ENCODE data around the gene GDI2.

The GDI2 gene

GRCh38 chr10:5748394-5748803, 64.8 kb downstream of the GDI2 start:
- Mint-ChIP-seq H3K36me3 (peaks cover 88% of the 10 kb centered on the region), H3K4me1 (peaks cover 14% of the 10 kb centered on the region), H3K27ac (no peak overlapping the region), H3K4me3 (no peak overlapping the region), H3K9me3 (no peaks in the 10 kb centered on the region)
- no peak for DNase-seq (ENCODE audit: low spot score in 2 of 2)
- ATAC-seq: no peak

DNA sequence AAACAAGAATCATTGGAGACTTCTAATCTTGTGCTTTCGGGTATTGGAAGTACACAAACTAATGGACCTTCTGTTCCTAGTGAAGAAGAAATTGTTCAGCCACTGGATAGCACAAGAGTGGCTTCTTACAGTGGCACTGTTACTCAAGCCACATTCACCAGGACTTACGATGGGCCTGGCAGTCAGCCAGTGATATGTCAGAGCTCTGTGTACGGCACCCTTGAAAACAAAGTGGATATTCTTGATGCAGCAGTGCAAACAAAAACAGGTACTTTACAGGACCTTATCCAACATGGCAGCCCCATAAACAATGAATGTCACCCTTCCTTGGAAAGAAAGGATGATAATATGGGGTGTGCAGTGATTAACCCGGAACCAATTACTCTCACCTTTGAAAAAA, 67.0 kb downstream of the GDI2 start:
- Mint-ChIP-seq H3K4me1 (peaks cover 8% of the 10 kb centered on the region), H3K36me3 (peaks cover 100% of the 10 kb centered on the region), H3K27ac (peak overlapping the region; percentile 60), H3K9me3 (no peaks in the 10 kb centered on the region), H3K4me3 (no peak overlapping the region)
- ATAC-seq (no peak), DNase-seq (ENCODE audit: low spot score in 2 of 2) (no peak)

GRCh38 chr10:5744849-5745248, 68.4 kb downstream of the GDI2 start:
- Mint-ChIP-seq H3K36me3 (peaks cover 100% of the 10 kb centered on the region), H3K27ac (peak overlapping the region; percentile 24)
- ATAC-seq: no peak

GRCh38 chr10:5743736-5744135, 69.5 kb downstream of the GDI2 start:
- Mint-ChIP-seq H3K36me3 (peaks cover 100% of the 10 kb centered on the region), H3K27ac (no peak overlapping the region), H3K4me1 (peaks cover 8% of the 10 kb centered on the region), H3K4me3 (no peak overlapping the region), H3K9me3 (no peaks in the 10 kb centered on the region)
- DNase-seq (ENCODE audit: low spot score in 2 of 2) (no peak), ATAC-seq (no peak)

More at GRCh38 chr10:5744849-5745248, 68.4 kb downstream of the GDI2 start:
- Mint-ChIP-seq H3K4me3 (no peak overlapping the region), H3K4me1 (peaks cover 8% of the 10 kb centered on the region), H3K9me3 (no peaks in the 10 kb centered on the region)
- no peak for DNase-seq (ENCODE audit: low spot score in 2 of 2)

DNA sequence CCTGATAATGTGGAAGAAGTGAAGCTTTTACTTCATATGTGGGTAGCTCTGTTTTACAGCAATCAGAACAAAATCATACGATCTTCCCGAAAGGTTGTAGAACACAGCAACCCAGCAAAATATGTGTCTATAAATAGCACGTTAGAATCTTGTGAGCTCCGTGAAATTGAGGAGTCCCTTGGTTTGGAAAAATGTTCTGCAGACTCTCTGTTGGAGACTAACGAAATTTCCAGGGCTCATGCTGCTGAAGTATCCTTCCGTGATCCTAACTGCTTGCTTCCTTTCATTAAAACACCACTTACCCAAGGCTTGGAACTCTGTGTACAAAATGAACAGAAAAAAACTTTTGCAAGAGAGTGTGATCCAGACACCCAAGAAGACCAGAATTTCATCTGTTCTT, 71.1 kb downstream of the GDI2 start:
- Mint-ChIP-seq H3K9me3 (no peaks in the 10 kb centered on the region), H3K27ac (no peak overlapping the region), H3K36me3 (peaks cover 99% of the 10 kb centered on the region), H3K4me1 (peaks cover 8% of the 10 kb centered on the region), H3K4me3 (no peak overlapping the region)
- DNase-seq (ENCODE audit: low spot score in 2 of 2) (no peak), ATAC-seq (no peak)

- H3K27ac Mint-ChIP-seq: peak overlapping the region; percentile 21
- no peak for DNase-seq (ENCODE audit: low spot score in 2 of 2)
- H3K4me1 Mint-ChIP-seq: peaks cover 6% of the 10 kb centered on the region
- no peak overlapping the region for H3K4me3 Mint-ChIP-seq
- no peak for ATAC-seq
- no peaks in the 10 kb centered on the region for H3K9me3 Mint-ChIP-seq
- peaks cover 99% of the 10 kb centered on the region for H3K36me3 Mint-ChIP-seq
Measured at GRCh38 chr10:5741276-5741675, 72.0 kb downstream of the GDI2 start.

DNA sequence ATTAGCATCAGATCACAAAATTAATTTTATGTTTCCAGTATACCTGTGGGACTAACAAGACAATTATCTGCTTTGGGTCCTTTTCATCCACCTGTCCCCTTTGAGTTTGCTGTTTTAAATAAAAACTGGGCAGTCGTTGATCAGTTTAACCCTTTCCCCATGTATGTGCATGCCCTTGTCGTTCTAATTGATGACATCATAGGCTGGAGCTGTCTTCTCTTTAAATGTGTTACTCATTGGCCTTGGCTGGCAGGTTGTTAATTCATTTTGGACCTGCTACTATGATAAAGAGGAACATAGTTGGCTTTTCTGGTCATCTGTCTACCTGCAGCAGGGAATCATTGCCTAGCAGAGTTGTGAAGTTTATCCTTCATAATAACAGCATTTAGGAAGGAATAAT, 74.8 kb downstream of the GDI2 start:
- Mint-ChIP-seq H3K36me3 (peaks cover 99% of the 10 kb centered on the region), H3K27ac (no peak overlapping the region), H3K4me3 (no peak overlapping the region), H3K4me1 (peaks cover 6% of the 10 kb centered on the region), H3K9me3 (no peaks in the 10 kb centered on the region)
- no peak for DNase-seq (ENCODE audit: low spot score in 2 of 2)
- no peak for ATAC-seq

- Mint-ChIP-seq H3K27ac (peak overlapping the region; percentile 88), H3K4me3 (no peak overlapping the region), H3K9me3 (no peaks in the 10 kb centered on the region), H3K4me1 (peaks cover 14% of the 10 kb centered on the region), H3K36me3 (peaks cover 99% of the 10 kb centered on the region)
- ATAC-seq (no peak), DNase-seq (ENCODE audit: low spot score in 2 of 2) (no peak)
Measured at GRCh38 chr10:5737352-5737751, 75.9 kb downstream of the GDI2 start.

DNA sequence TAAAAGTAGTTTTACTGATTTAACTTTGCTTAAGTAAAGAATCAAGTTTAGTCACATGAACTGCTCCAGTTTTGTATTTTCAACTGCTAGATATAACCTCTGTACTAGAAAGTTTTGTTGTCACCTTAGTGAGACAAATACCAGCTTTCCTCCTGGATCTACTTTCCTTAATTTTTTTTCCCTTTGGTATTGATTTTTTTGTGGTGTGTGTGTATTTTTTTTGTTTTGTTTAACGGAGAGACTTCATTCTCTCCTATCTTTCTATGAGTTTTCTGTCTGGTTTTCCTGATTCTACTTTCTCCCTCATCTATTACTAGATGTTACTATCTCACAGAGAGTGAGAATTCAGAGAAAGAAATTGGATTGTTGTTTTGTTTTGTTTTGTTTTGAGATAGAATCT, 76.6 kb downstream of the GDI2 start:
- Mint-ChIP-seq H3K36me3 (peaks cover 99% of the 10 kb centered on the region), H3K9me3 (no peaks in the 10 kb centered on the region), H3K4me1 (peaks cover 20% of the 10 kb centered on the region), H3K27ac (peak overlapping the region; percentile 15), H3K4me3 (no peak overlapping the region)
- ATAC-seq: no peak
- no peak for DNase-seq (ENCODE audit: low spot score in 2 of 2)

- H3K4me1 Mint-ChIP-seq: peaks cover 30% of the 10 kb centered on the region
- peak overlapping the region; percentile 60 for H3K27ac Mint-ChIP-seq
- ATAC-seq (no peak), DNase-seq (ENCODE audit: low spot score in 2 of 2) (no peak)
- H3K9me3 Mint-ChIP-seq: no peaks in the 10 kb centered on the region
- no peak overlapping the region for H3K4me3 Mint-ChIP-seq
- peaks cover 99% of the 10 kb centered on the region for H3K36me3 Mint-ChIP-seq
Measured at GRCh38 chr10:5735119-5735518, 78.1 kb downstream of the GDI2 start.

- ATAC-seq: no peak
- no peaks in the 10 kb centered on the region for H3K9me3 Mint-ChIP-seq
- peak overlapping the region; percentile 35 for H3K27ac Mint-ChIP-seq
- H3K36me3 Mint-ChIP-seq: peaks cover 100% of the 10 kb centered on the region
- H3K4me1 Mint-ChIP-seq: peaks cover 25% of the 10 kb centered on the region
- DNase-seq (ENCODE audit: low spot score in 2 of 2): no peak
- H3K4me3 Mint-ChIP-seq: no peak overlapping the region
Measured at GRCh38 chr10:5732141-5732540, 81.1 kb downstream of the GDI2 start.

GRCh38 chr10:5731559-5731958, 81.7 kb downstream of the GDI2 start:
- no peak for DNase-seq (ENCODE audit: low spot score in 2 of 2)
- H3K4me3 Mint-ChIP-seq: no peak overlapping the region
- peak overlapping the region; percentile 52 for H3K27ac Mint-ChIP-seq
- H3K9me3 Mint-ChIP-seq: no peaks in the 10 kb centered on the region
- ATAC-seq: peak; percentile 67
- H3K36me3 Mint-ChIP-seq: peaks cover 100% of the 10 kb centered on the region
- H3K4me1 Mint-ChIP-seq: peaks cover 24% of the 10 kb centered on the region

DNA sequence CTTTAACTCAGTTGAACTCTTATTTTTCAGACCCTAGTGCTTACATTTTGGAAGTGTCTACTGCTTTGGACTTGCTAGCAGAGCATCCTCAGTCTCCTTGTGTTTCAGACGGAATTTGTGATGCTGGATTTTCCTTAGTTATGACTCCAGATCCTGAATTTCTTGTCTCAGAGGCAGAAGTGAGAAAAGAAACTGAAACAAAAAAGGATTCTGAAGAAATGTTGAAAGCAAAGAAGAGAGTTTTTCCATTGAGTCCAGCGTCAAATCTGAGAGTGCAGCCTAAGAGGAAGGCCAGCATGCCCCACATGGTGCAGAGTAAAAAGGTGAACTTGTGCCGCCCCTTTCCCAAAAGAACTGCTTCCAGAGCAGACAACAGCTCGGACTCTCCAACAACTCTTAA, 82.5 kb downstream of the GDI2 start:
- peak overlapping the region; percentile 52 for H3K27ac Mint-ChIP-seq
- ATAC-seq: no peak
- H3K4me1 Mint-ChIP-seq: peaks cover 24% of the 10 kb centered on the region
- H3K4me3 Mint-ChIP-seq: no peak overlapping the region
- DNase-seq (ENCODE audit: low spot score in 2 of 2): no peak
- H3K9me3 Mint-ChIP-seq: no peaks in the 10 kb centered on the region
- peaks cover 99% of the 10 kb centered on the region for H3K36me3 Mint-ChIP-seq

- Mint-ChIP-seq H3K4me1 (no peaks in the 10 kb centered on the region), H3K4me3 (no peak overlapping the region), H3K36me3 (peaks cover 69% of the 10 kb centered on the region), H3K9me3 (no peaks in the 10 kb centered on the region), H3K27ac (no peak overlapping the region)
- ATAC-seq (no peak), DNase-seq (ENCODE audit: low spot score in 2 of 2) (no peak)
Measured at GRCh38 chr10:5723692-5724091, 89.5 kb downstream of the GDI2 start.

DNA sequence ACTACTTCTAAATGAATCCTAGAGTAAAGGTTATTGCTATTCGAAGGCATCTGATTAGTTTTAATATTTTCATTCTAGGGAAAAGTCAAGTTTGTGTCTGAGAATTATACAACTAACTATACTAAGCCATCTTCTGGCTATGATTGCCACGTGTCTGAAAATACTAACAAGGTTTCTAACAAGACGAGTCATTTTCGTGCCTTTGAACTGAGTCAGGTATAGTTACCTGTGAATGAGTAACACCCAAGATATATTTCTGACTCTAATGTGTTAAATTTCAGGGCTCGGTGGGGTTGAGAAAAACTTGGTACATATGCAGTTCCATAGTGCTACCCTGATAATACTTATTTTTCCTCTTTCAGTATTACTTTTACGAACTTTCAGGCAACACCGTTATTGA, 93.1 kb downstream of the GDI2 start:
- peaks cover 36% of the 10 kb centered on the region for H3K36me3 Mint-ChIP-seq
- ATAC-seq: no peak
- no peak for DNase-seq (ENCODE audit: low spot score in 2 of 2)
- H3K4me1 Mint-ChIP-seq: peaks cover 6% of the 10 kb centered on the region
- H3K9me3 Mint-ChIP-seq: no peaks in the 10 kb centered on the region
- H3K27ac Mint-ChIP-seq: no peak overlapping the region
- no peak overlapping the region for H3K4me3 Mint-ChIP-seq

DNA sequence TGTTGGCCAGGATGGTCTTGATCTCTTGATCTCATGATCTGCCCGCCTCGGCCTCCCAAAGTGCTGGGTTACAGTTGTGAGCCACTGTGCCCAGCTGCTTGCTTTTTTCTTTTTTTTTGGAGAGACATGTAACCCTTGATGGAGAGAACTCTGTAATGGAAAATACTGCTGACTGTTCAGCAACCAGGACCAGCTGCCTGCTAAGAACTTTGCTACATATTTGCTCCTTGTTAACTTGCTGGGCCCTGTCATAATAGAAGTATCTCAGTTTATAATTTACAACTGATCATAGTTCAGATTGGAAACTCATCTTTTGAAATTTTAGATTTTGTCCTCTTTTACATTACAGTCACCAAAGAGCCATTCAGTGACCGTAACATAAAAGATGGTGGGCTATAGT, 93.7 kb downstream of the GDI2 start:
- peaks cover 31% of the 10 kb centered on the region for H3K36me3 Mint-ChIP-seq
- DNase-seq (ENCODE audit: low spot score in 2 of 2) (no peak), ATAC-seq (no peak)
- peaks cover 12% of the 10 kb centered on the region for H3K4me1 Mint-ChIP-seq
- no peak overlapping the region for H3K4me3 Mint-ChIP-seq
- H3K9me3 Mint-ChIP-seq: no peaks in the 10 kb centered on the region
- no peak overlapping the region for H3K27ac Mint-ChIP-seq
